GM13977 (cell line): Measurements from ENCODE around the gene ABCC6.

Source experiments
- DNase-seq: peaks from one replicate; pipeline ENCODE4 v3.0.0; 2012; ENCODE audit warnings: low spot score
- in situ Hi-C: fragments of 300-500 bp; cut with MboI; formaldehyde crosslinking; loops from one replicate; pipeline ENCODE4 v1.12.0; 2022; ENCODE audit warnings: low sequenced_read_pairs, low pct_unique_long_range_greater_than_20kb, mixed read lengths, inconsistent platforms; ENCODE audit not compliant: unreplicated experiment
- TF ChIP-seq, protein P1 (sequence below): IDR thresholded peaks from 2 replicates; pipeline ENCODE4 v1.5.1; 2012; ENCODE audit warnings: mild to moderate bottlenecking, control low read depth; ENCODE audit not compliant: insufficient read depth; ENCODE audit errors: extremely low read depth, missing control alignments

ABCC6 gene

DNA sequence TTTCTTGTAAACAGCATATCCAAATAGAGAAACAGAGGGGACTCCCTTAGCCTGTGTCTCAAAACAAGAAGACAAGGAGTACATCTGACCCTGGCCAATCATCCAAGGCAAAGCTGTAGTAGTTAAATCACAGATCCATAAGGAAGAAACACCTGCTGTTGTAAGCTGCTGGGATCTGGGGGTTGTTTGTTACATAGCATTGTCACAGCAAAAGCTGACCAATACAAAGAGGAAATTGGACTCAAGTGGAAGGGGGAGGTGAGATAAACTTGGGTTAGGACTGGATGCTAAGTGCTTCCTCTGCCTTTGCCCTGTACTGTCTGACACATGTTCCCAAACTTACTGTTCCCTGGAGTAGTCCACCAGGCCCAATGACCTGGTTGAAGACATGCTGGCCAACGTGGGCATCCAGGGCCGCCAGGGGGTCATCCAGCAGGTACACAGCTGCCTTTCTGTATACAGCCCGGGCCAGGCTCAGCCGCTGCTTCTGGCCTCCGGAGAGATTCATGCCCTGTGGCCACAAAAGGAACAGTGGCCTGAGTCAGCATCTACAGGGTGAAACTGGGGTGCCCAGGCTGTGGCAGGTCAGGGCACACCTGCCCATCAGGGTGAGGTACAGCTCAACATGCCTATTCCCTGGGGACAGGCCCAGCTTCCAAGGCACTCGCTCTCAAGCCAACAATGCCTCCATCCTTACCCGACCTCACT lies 44.7 kb downstream of the ABCC6 start:
- in situ Hi-C loops: no loop called here
- DNase-seq: no peak
- TF ChIP-seq, protein P1, sequence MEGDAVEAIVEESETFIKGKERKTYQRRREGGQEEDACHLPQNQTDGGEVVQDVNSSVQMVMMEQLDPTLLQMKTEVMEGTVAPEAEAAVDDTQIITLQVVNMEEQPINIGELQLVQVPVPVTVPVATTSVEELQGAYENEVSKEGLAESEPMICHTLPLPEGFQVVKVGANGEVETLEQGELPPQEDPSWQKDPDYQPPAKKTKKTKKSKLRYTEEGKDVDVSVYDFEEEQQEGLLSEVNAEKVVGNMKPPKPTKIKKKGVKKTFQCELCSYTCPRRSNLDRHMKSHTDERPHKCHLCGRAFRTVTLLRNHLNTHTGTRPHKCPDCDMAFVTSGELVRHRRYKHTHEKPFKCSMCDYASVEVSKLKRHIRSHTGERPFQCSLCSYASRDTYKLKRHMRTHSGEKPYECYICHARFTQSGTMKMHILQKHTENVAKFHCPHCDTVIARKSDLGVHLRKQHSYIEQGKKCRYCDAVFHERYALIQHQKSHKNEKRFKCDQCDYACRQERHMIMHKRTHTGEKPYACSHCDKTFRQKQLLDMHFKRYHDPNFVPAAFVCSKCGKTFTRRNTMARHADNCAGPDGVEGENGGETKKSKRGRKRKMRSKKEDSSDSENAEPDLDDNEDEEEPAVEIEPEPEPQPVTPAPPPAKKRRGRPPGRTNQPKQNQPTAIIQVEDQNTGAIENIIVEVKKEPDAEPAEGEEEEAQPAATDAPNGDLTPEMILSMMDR: no peak

DNA sequence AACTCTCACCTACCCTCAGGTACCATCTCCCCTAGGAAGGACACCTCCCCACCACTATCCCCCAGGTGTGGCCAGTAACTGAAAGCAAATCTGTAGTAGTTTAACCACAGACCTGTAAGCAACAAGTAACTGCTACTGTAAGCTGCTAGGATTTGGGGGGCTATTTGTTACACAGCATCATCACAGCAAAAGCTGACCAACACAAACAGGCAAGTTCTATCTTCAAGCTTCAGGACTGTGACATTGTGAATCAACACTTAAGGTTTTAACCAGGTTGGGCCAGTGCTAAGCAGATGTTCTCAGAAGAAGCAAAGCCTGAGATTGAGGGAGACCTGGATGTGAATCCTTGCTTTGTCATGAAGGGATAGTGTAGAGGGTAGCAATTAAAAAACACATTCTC lies 47.0 kb downstream of the ABCC6 start:
- DNase-seq: no peak
- in situ Hi-C loops: no loop called here
- TF ChIP-seq, protein P1: no peak

DNA sequence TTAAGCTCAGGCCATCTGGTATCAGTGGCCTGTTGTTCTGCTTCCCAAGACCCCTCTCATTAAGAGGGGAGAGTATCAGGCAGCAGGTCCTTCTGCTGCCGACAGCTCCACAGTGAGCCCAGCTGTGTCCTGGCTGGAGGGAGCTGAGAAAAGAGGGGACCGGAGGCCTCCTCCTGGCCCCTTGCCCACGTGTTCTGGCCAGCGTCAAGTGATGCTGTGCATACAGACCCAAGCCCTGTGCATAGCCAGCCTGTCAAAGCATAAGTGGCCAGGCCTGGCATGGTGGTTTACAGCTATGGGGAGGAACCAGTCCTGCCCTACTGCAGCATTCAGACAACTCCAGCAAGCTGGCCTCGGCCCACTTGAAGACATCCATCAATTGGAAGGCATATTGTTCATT lies 48.0 kb downstream of the ABCC6 start:
- no peak for DNase-seq
- in situ Hi-C loops: no loop called here
- TF ChIP-seq, protein P1: no peak

DNA sequence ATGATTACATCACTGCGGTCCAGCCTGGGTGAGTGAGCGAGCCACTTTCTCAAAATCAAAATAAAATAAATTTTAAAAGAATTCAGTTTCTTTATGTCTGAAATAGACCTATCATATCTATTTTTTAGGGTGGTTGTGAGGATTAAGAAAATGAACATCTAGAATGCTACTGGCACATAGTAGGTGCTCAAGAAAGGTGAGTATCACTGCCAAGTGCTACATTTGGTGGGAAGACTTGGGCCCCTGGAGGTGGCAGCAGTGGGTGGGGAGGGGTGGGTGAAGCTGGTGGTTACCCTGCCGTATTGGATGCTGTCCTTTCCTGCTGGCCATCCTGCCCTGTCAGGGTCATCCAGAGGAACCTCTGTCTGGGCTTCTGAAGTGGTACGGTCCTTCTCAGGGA lies 50.3 kb downstream of the ABCC6 start:
- TF ChIP-seq, protein P1: no peak
- no peak for DNase-seq
- in situ Hi-C loops: no loop called here

DNA sequence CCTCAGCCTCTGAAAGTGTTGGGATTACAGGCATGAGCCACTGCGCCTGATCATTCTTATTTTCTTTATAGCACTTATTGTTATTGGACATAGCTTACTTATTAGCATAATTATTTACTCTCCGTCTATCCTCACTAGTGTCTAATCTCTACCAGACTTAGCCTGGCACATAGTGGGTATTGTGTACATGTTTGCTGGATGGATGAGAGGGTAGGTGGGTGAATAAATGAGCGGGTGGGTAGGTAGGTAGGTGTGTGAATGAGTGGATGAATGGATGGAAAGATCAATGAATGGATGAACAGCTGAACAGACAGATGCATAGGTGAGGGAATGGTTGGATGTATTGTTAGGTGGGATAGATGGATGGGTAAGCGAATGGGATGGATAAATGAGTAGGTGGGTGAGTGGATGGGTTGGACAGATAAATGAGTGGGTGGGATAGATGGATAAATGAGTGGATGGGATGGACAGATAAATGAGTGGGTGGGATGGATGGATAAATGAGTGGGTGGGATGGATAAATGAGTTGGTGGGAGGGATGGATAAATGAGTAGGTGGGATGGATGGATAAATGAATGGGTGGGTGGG lies 51.9 kb downstream of the ABCC6 start:
- TF ChIP-seq, protein P1: no peak
- in situ Hi-C loops: no loop called here
- no peak for DNase-seq

DNA sequence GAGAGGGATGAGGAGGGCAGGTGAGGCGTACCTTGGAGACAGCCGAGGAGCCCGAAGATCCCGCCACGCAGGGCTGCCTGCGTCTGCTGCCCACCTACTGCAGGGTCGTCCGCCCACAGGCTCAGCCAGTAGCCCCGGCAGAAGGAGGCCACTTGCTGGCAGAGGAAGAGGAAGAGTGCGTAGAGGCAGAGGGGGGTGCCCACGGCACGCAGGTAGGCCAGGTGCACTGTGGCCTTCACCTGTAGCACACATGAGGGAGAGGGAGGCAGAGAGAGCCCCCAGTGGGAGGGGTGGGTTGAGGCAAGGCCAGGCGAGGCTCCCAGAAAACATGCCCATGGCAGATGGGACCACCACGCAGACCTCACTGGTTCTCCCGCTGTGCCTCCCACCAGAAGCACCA lies 53.7 kb downstream of the ABCC6 start:
- in situ Hi-C loops: no loop called here
- TF ChIP-seq, protein P1: no peak
- DNase-seq: no peak
